GM12801 (cell line): ENCODE results near the gene FHL1.

Experiments used
- TF ChIP-seq, protein P1 (sequence below): IDR thresholded peaks from one replicate; pipeline ENCODE4 v1.5.1; 2011; ENCODE audit warnings: control low read depth; ENCODE audit not compliant: insufficient read length; ENCODE audit errors: extremely low read depth

Gene FHL1

DNA sequence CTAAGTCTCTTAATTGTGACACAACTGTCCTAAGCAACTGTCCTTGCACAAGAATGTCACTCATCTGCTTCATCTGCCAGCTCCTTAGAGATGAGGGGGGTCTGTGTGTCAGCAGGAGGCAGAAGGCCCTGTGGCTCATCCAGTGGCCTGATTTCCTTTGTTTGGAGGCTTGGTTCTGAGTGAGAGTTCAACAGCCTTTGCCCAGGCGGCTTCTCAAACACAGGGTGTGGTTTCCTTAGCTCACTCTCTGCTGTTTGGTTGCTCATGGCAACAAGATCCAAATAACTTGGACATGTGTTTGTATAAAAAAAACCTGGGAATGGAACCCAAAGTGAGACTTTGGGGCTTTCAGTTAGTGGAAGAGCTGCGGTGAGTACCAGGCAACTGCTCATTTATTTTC is 57.2 kb downstream of the FHL1 start:
- TF ChIP-seq, protein P1, sequence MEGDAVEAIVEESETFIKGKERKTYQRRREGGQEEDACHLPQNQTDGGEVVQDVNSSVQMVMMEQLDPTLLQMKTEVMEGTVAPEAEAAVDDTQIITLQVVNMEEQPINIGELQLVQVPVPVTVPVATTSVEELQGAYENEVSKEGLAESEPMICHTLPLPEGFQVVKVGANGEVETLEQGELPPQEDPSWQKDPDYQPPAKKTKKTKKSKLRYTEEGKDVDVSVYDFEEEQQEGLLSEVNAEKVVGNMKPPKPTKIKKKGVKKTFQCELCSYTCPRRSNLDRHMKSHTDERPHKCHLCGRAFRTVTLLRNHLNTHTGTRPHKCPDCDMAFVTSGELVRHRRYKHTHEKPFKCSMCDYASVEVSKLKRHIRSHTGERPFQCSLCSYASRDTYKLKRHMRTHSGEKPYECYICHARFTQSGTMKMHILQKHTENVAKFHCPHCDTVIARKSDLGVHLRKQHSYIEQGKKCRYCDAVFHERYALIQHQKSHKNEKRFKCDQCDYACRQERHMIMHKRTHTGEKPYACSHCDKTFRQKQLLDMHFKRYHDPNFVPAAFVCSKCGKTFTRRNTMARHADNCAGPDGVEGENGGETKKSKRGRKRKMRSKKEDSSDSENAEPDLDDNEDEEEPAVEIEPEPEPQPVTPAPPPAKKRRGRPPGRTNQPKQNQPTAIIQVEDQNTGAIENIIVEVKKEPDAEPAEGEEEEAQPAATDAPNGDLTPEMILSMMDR, result no peak

DNA sequence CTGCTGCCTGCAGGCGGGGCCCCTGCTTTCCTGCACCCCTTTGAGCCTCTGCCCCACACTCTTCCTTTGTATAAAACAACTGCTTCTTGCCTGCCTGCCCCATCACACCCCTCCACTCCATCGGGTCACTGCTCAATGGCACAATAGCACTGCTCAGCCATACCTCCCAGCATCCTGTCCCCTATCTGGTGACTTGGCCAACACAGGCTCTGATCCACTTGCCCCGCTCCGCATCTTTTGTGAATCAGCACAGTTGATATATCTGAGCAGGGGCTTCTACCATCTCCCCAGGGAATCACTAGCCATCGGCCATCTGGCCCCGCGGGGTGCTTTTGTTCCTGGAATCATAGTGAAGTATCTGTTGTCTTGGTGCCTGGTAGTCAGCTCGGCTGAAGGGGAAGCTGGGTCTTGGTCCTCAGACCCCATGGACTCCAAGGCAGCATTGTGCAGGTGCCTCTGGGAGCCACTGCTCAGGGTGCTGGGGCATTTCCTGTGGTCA is 58.6 kb downstream of the FHL1 start:
- TF ChIP-seq, protein P1, result no peak

DNA sequence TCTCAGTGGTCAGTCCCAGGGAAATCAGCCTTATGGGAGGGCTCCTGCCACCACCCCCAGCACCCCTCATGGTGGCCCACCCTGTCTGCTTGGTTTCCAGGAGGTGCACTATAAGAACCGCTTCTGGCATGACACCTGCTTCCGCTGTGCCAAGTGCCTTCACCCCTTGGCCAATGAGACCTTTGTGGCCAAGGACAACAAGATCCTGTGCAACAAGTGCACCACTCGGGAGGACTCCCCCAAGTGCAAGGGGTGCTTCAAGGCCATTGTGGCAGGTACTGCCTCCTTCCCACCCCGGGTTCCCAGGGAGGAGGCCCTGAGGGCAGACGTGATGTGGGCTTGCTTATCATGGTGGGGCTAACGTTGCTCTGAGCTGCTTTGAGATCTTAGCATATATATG is 59.6 kb downstream of the FHL1 start:
- TF ChIP-seq, protein P1, result no peak

DNA sequence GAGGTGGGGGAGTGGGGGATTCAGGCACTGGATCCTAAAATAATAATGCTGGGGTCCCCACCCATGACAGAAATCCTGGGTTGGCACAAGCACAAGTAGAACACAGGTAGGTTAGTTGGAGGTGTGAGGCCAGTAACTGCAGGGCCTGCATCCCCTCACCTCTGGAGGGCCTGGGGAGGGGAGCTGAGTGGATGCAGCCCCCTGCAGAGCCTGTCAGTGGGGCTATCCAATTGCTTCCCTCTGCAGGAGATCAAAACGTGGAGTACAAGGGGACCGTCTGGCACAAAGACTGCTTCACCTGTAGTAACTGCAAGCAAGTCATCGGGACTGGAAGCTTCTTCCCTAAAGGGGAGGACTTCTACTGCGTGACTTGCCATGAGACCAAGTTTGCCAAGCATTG is 60.2 kb downstream of the FHL1 start:
- TF ChIP-seq, protein P1, result no peak

DNA sequence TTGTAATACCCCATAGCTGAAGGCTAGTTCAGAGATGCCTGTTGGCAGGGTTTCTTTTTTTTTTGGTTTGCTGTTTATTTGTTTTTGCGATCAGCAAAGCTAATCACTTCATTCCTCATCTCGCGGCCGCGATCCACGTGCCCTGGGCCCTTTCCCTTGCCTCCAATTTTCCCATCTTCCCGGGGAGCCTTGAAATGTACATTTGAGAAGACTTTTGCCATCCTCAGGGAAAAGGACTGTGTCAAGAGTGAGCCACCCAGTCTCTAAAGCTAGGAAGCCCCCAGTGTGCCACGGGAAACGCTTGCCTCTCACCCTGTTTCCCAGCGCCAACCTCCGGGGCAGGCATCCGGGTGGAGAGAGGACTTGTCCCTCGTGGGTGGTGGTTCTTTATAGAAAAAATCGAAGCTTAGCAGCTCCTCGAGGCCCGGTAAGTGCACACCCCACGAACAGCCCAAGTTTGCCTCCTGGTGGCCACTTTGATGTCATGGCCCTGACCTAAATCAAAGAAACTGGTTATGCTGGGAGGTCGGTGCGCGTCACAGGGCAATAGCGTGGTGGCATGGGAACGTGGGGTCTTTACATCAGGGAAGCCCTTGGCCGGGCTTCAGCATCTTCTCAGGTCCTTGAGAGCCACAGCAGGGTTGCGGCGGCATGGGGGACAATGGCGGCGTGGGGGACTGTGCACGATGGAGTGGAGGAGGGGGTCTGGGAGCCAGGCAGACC is 61.8 kb downstream of the FHL1 start:
- TF ChIP-seq, protein P1, result no peak

DNA sequence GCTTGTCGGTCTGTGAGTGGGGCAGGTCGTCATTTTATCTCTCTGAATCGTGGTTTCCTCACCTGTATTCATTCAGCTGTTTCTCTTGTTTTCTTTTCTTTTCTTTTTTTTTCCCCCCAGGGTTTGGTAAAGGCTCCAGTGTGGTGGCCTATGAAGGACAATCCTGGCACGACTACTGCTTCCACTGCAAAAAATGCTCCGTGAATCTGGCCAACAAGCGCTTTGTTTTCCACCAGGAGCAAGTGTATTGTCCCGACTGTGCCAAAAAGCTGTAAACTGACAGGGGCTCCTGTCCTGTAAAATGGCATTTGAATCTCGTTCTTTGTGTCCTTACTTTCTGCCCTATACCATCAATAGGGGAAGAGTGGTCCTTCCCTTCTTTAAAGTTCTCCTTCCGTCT is 62.4 kb downstream of the FHL1 start:
- TF ChIP-seq, protein P1, result no peak

DNA sequence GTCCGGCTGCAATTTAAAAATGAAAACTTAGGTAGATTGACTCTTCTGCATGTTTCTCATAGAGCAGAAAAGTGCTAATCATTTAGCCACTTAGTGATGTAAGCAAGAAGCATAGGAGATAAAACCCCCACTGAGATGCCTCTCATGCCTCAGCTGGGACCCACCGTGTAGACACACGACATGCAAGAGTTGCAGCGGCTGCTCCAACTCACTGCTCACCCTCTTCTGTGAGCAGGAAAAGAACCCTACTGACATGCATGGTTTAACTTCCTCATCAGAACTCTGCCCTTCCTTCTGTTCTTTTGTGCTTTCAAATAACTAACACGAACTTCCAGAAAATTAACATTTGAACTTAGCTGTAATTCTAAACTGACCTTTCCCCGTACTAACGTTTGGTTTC is 62.9 kb downstream of the FHL1 start:
- TF ChIP-seq, protein P1, result no peak
